ENCODE data around the gene ACTR1B.
A peak's percentile ranks its signal among the peaks of the same experiment; 100 is the strongest.
"Not testable (repeated sequence)": the region's sequence is repeated elsewhere in the genome, so short reads cannot be mapped to it uniquely, and the experiment has no call there.

ACTR1B gene

GRCh38 chr2:97658691-97659157 lies 5.1 kb downstream of the ACTR1B start:
- no peak for DNase-seq (ENCODE audit: low spot score)

GRCh38 chr2:97657986-97658690 lies 5.7 kb downstream of the ACTR1B start:
- DNase-seq (ENCODE audit: low spot score) = no peak

DNA sequence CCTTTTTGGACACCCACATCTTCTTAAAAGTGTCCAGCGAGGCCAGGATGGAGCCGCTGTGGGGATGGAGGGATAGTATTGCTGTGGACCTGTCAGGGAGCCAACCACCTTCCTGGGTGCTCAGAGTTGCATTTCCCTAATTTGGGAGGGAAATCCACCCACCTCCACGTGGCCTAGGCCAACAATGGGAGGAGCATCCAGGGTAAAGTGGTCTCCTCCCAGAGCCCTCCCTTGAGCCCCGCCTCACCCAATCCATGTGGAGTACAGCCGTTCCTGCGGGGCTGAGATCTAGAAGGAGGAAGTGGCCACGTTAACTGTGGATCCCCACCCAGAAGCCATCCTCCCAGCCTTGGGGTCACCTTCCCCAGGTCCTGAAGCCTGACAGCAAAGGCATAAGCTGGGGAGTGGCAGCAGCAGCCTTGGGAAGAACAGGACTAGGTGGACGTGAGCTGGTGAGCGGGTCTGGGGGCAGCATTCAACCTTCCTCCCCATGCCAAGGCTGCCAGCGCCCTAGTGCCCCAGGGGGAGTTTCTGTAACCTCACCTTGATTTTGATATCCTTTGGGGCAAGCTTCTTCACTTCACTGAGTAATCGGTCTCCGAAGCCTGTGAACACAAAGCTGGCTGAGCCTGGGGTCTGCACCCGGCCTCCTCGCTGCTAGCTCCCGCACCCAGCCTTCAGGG lies 6.8 kb downstream of the ACTR1B start:
- no peak for DNase-seq (ENCODE audit: low spot score)

DNA sequence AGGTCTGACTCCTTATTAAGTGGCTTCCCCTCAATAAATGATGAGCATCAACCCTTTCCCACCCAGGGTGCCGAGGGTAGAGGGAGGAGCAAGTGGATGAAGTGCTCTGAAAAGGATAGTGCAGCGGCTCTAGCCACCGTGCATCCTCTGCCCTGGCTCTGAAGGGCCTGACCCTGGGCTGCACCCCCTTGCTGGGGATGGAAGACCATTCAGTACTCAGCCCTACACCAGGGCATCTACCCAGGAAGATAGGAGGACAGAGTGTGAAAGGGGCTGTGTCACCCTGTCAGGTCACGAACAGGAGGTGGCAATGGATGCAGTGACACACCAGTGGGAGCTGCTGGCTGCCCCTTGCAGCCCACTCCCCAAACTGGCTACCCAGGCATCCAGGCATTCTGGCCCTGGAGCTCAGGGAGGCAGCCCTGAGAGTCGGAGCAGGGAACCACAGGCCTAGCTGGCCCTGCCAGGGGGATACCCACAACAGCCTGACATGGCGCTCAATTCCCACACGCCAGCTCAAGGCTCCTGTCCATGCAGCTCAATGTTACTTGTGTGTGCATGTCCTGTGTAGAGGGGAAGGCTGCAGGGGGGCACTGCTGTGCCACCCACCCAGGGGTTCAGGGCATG lies 7.6 kb downstream of the ACTR1B start:
- DNase-seq (ENCODE audit: low spot score) = no peak

- DNase-seq (ENCODE audit: low spot score) = no peak
Observed at GRCh38 chr2:97654791-97655190, 9.1 kb downstream of the ACTR1B start.

DNA sequence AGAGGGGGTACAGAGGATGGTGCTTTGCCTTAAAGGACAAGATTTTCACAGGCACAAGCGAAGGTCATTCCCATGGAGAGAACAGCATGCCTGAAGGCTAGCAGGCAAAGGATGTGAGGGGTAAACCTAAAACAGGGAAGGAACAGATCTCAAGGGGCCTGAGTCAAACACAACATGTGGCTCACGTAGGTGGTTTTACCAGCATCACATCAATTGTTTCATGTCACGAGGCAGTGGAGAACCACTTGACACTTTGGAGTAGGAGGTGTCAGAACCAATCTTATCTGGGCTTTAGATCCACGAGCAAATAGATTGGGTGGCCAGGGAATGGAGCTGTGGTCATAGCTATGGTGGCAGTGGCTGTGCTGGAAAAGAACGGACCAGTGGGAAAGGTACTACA lies 9.5 kb downstream of the ACTR1B start:
- DNase-seq (ENCODE audit: low spot score) = no peak

GRCh38 chr2:97653874-97654273 lies 10.0 kb downstream of the ACTR1B start:
- DNase-seq (ENCODE audit: low spot score) = no peak

DNA sequence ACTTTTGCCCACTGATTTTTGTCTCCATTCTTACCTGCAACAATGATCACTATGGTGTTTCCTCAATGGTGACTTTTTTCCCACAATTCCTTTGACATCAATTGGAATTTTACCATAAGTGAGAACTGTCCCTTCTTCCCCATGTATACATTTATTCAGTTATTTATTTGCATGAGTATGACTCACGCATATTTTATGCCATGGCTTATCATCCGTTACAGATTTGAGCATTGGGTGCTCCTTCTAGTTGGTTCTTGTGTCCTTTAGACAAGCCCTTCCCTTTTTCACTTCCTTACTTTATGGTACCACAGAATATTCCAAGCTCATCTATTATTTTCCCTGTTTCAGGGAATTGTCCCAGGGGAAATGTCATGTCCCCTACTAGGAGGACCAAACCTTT lies 10.4 kb downstream of the ACTR1B start:
- no peak for DNase-seq (ENCODE audit: low spot score)

DNA sequence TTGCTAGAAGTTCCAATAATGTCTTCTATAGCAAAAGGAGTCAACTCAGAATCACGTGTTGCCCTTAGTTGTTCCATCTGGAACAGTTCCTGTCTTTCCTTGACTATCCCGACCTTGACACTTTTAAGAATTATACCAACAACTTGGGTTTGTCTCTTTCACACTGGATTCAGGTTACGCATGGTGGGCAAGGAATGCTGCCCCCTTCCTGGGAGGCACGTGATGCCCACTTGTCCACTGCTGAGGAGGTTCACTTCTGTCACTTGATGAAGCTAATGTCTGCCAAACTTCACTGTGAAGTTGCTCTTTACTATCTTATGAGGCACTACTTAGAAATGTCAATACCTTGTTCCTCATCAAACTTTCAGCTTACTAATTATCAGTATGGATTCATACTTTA lies 12.7 kb downstream of the ACTR1B start:
- DNase-seq (ENCODE audit: low spot score) = no peak

DNA sequence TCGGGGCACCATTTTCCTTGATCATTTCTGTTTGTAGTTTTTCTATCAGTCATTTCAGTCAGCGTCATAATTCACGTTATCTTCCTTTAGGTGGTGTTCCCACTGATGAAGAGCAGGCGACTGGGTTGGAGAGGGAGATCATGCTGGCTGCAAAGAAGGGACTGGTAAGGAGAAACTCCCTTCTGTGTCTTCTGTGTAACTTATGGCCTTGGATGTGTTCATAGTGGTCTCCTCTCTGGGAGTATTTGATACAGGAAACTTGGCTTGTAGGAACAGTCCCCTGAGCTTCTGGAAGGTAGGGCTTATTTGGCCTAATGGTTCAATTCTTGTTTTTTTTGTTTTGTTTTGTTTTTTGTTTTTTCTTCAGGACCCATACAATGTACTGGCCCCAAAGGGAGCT lies 16.9 kb downstream of the ACTR1B start:
- DNase-seq (ENCODE audit: low spot score) = no peak

DNA sequence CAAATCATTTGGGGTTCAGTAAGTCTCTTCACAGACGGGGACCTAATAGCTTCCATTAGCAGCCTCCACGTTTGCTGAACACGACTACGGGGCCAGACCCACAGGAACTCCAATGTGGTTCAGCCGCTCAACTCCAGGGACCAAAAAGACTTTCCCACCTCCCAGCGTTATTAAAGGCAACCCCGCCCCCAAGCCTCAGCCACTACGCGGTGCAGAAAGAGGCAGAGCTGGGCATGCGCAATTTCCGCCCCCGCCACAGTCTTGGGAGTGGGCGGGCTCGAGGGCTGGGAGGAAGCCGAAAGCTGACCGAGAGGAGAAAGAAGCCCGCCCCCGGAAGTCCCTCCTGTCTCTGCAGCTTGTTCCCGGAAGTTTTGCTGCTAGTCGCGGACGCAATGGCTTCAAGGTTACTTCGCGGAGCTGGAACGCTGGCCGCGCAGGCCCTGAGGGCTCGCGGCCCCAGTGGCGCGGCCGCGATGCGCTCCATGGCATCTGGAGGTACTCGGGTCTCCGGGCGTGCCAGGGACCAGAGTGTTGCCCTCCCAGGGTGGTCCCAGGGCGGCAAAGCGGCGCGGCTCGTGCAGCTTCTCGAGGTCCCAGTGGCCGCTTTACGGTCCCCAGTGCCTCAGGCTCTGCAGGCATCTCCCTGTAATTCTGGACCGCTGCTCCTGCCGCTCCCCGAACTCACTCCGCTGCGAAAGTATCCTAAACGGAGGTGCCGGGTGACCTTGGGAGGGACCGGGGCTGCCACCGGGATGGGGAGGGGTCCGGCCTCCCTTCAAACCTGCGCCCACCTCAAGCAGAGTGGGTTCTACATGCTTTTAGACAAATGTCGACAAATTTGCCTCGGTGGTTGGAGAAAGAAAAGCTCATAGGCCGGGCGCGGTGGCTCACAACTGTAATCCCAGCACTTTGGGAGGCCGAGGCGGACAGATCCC lies 17.9 kb downstream of the ACTR1B start, which contains the start of gene COX5B:
TSS of gene COX5B (plus strand) at position 368 of the 935 bp plus-strand sequence. CDS start at position 393, 25 bp downstream.
- DNase-seq (ENCODE audit: low spot score) = peak; percentile 99

DNA sequence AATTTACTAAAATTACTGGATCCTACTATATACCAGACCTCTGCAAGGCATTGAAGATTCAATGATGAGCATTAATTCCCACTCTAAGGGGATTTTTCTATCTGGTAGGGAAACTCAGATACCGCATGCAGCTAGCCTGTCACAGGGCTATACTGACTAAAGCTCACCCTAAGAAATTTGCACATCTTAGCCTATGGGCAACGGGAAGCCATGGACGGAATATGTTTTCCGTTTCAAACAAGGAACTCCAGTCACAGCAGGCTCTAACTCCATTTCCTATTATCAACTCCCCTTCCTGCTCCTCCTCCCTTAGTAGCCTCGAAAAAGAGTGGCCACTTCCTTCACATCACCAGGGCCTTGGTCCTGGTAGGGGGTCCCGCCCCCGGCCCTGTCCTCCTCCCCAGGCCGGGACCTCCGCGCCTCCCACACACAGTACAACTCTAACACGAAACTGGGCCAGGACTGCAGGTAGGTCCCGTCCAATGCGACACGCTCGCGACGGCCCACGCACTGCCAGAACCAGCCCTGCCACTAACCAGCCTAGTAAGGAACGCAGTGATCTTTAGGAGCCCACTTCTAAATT lies 18.6 kb downstream of the ACTR1B start:
- DNase-seq (ENCODE audit: low spot score) = no peak

- no peak for DNase-seq (ENCODE audit: low spot score)
Observed at GRCh38 chr2:97644023-97644717, 19.7 kb downstream of the ACTR1B start.

DNA sequence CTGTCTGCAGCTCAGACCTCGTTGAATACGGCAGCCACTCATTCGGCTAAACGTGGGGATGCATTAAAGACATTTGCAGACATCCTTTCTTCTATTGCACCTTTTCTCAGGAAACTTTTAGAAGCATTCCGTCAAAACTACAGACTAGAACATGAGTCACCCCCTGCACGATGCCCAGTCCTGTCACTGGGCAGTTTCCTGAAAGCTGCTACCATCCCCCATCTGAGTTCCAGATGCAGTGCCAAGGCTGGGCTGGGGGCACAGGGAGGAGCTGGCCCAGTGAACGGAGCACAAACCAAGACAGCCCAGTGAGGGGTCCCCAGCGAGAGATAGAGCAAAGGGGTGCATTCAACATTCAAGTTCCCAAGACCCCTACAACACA lies 37.8 kb downstream of the ACTR1B start:
- DNase-seq (ENCODE audit: low spot score) = not testable (repeated sequence)

GRCh38 chr2:97625354-97626048 lies 38.3 kb downstream of the ACTR1B start:
- DNase-seq (ENCODE audit: low spot score) = not testable (repeated sequence)

- not testable (repeated sequence) for DNase-seq (ENCODE audit: low spot score)
Observed at GRCh38 chr2:97622976-97623375, 40.9 kb downstream of the ACTR1B start.

DNA sequence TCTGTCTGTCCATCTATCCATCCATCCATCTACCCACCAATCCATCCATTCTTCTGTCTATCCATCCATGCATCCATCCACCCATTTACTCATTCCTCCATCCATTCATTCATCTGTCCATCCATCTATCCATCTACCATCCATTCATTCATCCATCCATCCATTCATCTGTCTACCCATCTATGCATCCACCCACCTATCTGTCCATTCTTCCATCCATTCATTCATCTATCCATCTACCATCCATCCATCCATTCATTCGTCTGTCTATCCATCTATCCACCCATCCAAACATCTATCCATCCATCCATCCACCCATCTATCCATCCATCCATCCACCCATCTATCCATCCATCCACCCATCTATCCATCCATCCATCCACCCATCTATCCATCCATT lies 43.4 kb downstream of the ACTR1B start:
- not testable (repeated sequence) for DNase-seq (ENCODE audit: low spot score)

- not testable (repeated sequence) for DNase-seq (ENCODE audit: low spot score)
Observed at GRCh38 chr2:97618939-97619827, 44.7 kb downstream of the ACTR1B start.

- no peak for DNase-seq (ENCODE audit: low spot score)
Observed at GRCh38 chr2:97617911-97618310, 45.9 kb downstream of the ACTR1B start.
